Spinal cord (tissue), 10 donors: ENCODE data around the gene TMEM203. TPM values are rescaled to one million over a fixed set of nuclear protein-coding genes. Genes with fewer than 3 reads are reported as not detected.
A peak's percentile ranks its signal among the peaks of the same experiment; 100 is the strongest.
"Not testable (repeated sequence)": the region's sequence is repeated elsewhere in the genome, so short reads cannot be mapped to it uniquely, and the experiment has no call there.

Experiments used
- DNase-seq, 6 donors: peaks; one replicate each; pipeline versions ENCODE4 v3.0.0 to v3.0.0-alpha.2; 2013 to 2015; ENCODE audit warnings: low spot score in 6 of 6, low read depth in 4 of 6
- H3K27ac ChIP-seq: one replicate; pipeline ENCODE4 v1.5.1; 2013; ENCODE audit warnings: low read depth, low read length, control low read depth
- H3K27me3 ChIP-seq: one replicate; pipeline ENCODE4 v1.6.1; 2013; ENCODE audit warnings: low read length; ENCODE audit not compliant: control insufficient read depth, insufficient read depth
- H3K36me3 ChIP-seq: one replicate; pipeline ENCODE4 v1.6.1; 2013; ENCODE audit warnings: low read length; ENCODE audit not compliant: control insufficient read depth, insufficient read depth
- H3K4me1 ChIP-seq: one replicate; pipeline ENCODE4 v1.6.1; 2013; ENCODE audit warnings: low read length; ENCODE audit not compliant: control insufficient read depth, insufficient read depth
- H3K4me3 ChIP-seq: one replicate; pipeline ENCODE4 v1.5.1; 2013; ENCODE audit warnings: low read depth, low read length, control low read depth
- H3K9me3 ChIP-seq: one replicate; pipeline ENCODE4 v1.6.1; 2013; ENCODE audit warnings: low read length; ENCODE audit not compliant: control insufficient read depth, insufficient read depth
- WGBS: methylation state at CpG from one replicate; pipeline ENCODE4 v1.1.5; 2013; ENCODE audit warnings: missing lambda C conversion rate; ENCODE audit not compliant: insufficient coverage; 5-methylcytosine and 5-hydroxymethylcytosine counted together
- polyA plus RNA-seq, 2 donors: library from polyadenylated mRNA; unstranded; fragments of 120-200 nt; gene quantifications; one replicate each; pipeline ENCODE4 v1.2.1, GENCODE V29; 2013; ENCODE audit not compliant: insufficient read length in 2 of 2
- total RNA-seq, 2 donors: library from RNA; depleted of rRNA in 1 of 2; stranded (reverse); fragments of 120-200 nt in 1 of 2; fragments of >200 nt in 1 of 2; gene quantifications; one replicate each; pipeline versions ENCODE4 v1.2.3 to v1.2.4, GENCODE V29; 2013 to 2014
- donor health status: healthy.

Gene TMEM203
- total and polyA plus RNA-seq, 4 donors, result 28.5 to 50.7 (median 41.4) TPM

DNA sequence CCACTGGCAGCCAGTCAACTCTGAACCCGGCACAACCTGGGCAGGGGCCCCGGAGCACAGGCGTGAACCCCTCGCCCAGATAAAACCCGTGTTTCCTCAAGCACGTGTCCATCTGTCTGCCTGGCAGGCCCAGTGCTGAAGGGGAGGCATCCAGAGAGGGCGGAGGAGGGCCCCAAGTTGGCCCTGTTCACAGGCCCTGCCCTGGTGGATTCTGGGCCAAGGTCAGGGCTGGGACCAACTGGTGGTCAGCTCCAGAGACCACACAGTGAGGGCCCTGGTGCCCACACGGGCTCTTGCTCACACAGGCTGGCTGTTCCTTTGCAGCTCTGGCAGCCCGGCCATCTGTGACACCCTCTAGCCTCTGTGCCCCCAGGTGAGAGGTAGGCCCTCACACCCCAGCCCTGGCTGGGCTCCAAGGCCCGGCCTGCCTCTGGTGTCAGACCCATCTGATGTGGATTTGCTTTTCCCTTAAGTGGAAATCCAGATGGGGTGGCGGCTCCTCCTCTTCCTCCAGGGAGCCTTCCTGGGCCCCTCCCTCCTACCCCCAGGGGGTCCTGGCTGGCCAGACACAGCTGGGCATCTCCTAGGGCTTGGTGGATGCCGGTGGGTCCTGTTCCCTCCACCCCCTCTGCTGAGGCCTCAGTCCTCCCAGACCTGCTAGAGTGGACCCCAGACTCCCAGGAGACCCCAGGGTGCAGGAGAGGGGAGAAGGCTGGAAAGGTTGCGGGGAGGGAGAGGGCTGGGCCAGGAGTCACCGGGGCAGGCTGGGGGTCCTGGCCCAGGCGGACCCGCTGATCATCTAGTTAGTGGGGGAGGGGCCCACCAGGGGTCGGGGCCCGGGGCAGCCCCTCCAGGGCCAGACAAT is 45.1 kb upstream of the TMEM203 start:
- Histone ChIP-seq H3K36me3 (peaks cover 11% of the 10 kb centered on the region), H3K9me3 (no peaks in the 10 kb centered on the region), H3K4me3 (no peak overlapping the region), H3K4me1 (peaks cover 12% of the 10 kb centered on the region), H3K27ac (no peak overlapping the region), H3K27me3 (no peaks in the 10 kb centered on the region)
- DNase-seq, result no peak
- WGBS, result 67% methylated on average over 14 of the region's 18 CpGs

DNA sequence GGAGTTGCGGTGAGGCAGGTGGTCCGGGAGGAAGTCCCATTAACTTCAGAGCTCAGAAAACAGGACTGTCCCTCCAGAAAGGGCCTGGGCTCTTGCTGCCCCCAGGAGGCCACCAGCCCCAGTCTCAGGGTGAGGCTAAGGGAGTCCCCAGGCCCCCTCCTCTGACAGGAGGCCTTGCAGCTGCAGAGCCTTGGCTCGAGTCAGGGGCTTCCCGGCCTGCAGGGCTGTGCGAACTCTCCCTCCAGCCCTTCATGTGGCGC is 42.4 kb upstream of the TMEM203 start:
- Histone ChIP-seq H3K36me3 (peaks cover 26% of the 10 kb centered on the region), H3K27me3 (no peaks in the 10 kb centered on the region), H3K4me3 (no peak overlapping the region), H3K4me1 (peaks cover 28% of the 10 kb centered on the region), H3K27ac (no peak overlapping the region), H3K9me3 (no peaks in the 10 kb centered on the region)
- no peak for DNase-seq
- 76% methylated on average over 4 of the region's 6 CpGs for WGBS

DNA sequence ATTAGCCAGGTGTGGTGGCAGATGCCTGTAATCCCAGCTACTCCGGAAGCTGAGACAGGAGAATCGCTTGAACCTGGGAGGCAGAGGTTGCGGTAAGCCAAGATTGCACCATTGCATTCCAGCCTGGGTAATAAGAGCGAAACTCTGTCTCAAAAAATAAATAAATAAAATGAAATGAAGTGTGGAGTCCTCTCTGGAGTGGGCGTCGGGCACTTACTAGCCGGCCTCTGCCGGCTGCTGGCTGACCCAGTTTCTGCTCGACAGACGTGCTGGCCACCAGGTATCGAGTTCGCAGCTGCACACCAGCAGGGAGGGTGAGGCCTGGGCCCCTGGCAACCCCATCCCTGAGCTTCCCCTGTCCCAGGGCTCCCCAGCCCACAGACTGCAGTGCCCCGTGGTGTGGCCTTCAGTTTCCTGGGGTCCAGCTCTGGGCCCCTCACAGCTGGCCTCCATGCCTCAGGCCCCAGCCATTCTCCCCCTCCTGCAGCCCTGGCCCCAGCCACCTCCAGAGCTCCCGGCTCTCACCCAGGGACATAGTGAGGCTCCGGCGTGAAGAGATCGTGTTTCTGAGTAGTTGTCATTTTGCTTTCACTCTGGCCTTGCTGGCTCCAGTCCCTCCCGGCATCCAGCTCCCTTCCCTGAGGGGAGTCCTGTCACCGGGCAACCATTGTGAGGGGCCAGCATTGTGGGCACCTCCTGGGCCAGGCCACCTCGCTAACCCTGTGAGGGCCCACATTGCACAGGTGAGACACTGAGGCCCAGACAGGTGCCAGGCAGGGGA is 41.9 kb upstream of the TMEM203 start:
- DNase-seq, result no peak
- Histone ChIP-seq H3K27ac (no peak overlapping the region), H3K9me3 (no peaks in the 10 kb centered on the region), H3K4me1 (peaks cover 33% of the 10 kb centered on the region), H3K4me3 (no peak overlapping the region), H3K36me3 (peaks cover 29% of the 10 kb centered on the region), H3K27me3 (no peaks in the 10 kb centered on the region)
- 65% methylated on average over 18 of the region's 20 CpGs for WGBS

DNA sequence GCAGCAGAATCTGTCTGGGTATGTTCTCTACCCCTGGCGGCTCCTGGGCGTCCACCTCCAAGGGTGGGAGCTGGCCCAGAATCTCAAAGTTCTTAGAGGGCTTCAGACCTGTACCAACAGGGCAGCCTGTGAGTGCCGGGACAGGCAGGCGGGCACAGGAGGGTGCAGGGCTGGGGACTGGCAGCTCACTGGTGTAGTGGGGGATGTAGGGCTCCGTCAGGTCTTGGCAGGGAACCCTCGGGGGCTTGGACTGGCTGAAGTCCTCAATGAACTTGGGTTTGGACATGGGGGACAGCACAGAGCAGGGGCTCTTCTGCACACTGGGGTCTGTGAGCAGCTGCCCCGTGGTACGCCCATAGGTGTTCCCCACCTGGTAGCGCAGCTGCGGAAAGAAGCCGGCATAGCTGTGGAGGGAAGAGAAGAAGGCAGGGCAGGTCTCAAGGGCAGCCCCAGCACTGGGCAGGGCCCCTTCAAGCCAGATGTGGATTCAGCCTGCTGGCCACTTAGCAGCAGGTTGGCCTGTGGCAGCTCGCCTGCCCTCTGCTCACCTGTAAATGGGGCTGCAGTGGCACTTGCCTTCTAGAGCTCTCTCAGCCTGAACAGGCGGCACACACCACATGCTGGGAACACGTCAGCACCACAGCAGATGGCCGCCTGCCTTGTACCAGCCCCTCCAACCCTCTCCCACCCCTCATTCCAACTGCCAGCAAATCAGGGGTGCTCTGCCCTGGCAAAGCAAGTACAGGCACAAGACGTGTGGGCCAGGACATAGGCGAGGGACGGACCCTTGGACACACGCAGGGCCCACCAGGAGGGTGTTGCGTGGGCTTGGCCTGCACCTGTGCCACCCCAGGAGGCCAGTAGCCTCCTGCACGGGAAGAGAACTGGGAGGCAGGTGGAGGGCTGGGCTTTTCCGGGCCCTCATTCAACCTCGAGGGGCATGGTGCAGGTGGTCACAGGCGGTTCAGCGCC is 40.3 kb upstream of the TMEM203 start:
- H3K4me3 ChIP-seq, result no peak overlapping the region
- H3K27me3 ChIP-seq, result no peaks in the 10 kb centered on the region
- H3K27ac ChIP-seq, result no peak overlapping the region
- WGBS, result 84% methylated on average over 25 of the region's 25 CpGs
- DNase-seq, result peak in 1 of 6 donors; percentile 67
- peaks cover 39% of the 10 kb centered on the region for H3K4me1 ChIP-seq
- peaks cover 36% of the 10 kb centered on the region for H3K36me3 ChIP-seq
- H3K9me3 ChIP-seq, result no peaks in the 10 kb centered on the region

DNA sequence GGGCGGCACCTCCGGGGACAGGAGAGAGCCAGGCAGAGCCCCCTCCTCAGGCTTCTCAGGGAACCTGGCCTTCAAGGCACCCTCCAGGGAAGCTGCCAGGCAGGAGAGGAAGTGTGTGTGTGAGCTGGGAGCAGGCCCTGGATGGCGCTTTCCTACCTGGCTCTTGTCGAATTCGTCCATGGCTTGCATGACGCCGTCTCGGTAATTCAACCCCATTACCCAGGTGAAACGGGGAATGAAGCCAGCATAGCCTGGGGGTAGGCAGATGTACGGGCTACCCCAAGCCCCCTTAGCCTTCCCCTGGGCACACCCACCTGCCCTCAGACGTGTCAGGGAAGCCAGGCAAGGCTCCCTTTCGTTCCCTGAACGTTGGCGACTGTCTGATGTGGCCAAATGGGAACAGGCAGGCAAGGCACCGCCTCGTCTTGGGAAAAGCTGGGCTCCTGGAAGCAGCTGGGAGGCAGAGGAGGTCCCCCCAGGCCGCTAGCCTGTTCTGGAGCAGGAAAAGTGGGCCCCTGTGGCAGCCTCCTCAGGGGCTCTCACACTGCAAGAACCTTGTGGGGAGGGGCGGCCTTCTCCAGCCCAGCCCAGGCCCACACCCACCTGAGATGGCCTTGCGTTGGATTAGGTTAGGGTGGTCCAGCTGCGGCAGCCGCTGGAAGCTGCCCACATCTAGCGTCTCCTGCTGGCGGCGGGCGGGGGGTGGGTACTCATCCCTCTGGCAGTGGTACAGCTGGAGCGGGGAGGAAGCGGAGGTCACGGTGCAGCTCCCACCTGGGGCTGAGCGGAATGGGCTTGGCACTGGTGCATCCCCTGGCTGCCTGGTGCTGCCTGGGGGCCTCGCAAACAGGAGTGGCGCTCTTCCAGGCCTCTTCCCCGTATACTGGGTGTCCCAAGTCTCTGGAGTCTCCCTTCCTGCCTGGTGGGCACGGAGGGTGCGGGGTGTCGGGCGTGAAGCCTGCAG is 39.3 kb upstream of the TMEM203 start:
- H3K4me1 ChIP-seq, result peaks cover 43% of the 10 kb centered on the region
- no peak overlapping the region for H3K4me3 ChIP-seq
- no peak overlapping the region for H3K27ac ChIP-seq
- H3K36me3 ChIP-seq, result peaks cover 36% of the 10 kb centered on the region
- no peak for DNase-seq
- no peaks in the 10 kb centered on the region for H3K27me3 ChIP-seq
- 49% methylated on average over 36 of the region's 36 CpGs for WGBS
- H3K9me3 ChIP-seq, result no peaks in the 10 kb centered on the region

DNA sequence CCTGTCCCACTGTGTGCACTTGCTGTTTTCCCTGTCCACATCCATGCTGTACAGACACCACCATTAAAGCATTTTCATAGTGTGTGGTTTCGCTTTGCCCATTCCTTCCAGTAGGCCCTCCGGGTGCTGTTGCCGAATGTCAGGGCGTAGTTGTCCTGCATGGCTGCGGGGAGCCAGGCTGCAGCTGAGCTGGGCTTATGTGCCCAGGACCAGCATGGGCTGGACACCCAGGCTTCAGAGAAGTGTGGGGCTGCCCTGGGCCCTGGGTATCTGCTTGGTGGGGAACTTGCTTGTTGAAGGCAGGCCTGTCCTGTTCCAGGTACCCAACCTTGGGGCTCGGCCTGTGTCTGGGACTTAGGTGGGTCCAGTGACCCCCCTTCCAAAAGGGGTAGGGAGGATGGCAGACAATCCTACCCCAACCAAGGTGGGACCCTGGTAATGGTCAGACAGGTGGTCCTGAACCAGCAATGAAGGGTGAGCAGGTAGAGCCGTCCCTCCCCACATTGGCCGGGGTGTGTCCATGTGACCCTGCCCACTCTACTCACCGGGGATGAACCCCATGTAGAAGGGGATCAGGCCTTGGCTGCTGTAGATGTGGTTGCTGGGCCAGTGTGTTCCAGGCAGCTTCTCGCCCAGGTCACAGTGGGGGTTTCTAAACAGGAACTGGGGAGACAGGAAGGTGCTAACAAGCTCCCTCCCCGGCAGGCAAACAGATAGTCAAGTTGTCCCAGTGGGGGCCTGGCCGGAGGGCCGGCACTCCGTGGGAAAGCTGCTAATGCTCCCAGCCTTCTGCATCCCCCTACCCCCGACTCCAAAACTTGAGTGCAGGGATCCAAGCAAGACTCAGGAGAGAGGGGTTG is 38.4 kb upstream of the TMEM203 start:
- WGBS, result 69% methylated on average over 13 of the region's 15 CpGs
- Histone ChIP-seq H3K36me3 (peaks cover 38% of the 10 kb centered on the region), H3K4me3 (no peak overlapping the region), H3K9me3 (no peaks in the 10 kb centered on the region), H3K27ac (no peak overlapping the region), H3K4me1 (peaks cover 52% of the 10 kb centered on the region), H3K27me3 (no peaks in the 10 kb centered on the region)
- no peak for DNase-seq

DNA sequence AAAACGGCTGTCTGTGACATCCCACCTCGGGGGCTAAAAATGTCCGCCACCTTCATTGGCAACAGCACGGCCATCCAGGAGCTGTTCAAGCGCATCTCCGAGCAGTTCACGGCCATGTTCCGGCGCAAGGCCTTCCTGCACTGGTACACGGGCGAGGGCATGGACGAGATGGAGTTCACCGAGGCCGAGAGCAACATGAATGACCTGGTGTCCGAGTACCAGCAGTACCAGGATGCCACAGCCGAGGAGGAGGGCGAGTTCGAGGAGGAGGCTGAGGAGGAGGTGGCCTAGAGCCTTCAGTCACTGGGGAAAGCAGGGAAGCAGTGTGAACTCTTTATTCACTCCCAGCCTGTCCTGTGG is 37.8 kb upstream of the TMEM203 start:
- DNase-seq, H3K27ac ChIP-seq, H3K27me3 ChIP-seq, H3K9me3 ChIP-seq, H3K4me3 ChIP-seq: not testable (repeated sequence)
- H3K36me3 ChIP-seq, result peaks cover 44% of the 10 kb centered on the region
- peaks cover 59% of the 10 kb centered on the region for H3K4me1 ChIP-seq
- WGBS, result 92% methylated on average over 11 of the region's 18 CpGs
